ENCODE data around the gene EFCAB13.
"Not testable (repeated sequence)": the region's sequence is repeated elsewhere in the genome, so short reads cannot be mapped to it uniquely, and the experiment has no call there.

GRCh38 chr17:47397532-47398128 lies 73.9 kb downstream of the EFCAB13 start:
- TF ChIP-seq CTCF (conservative IDR thresholded peaks at IDR 0.05 in 1 of 2, IDR thresholded peaks at IDR 0.05 in 1 of 2; ENCODE audit: extremely low read depth in 1 of 2, insufficient read depth in 1 of 2, low read depth in 1 of 2, low read length in 2 of 2); EZH2 (IDR thresholded peaks at IDR 0.05; ENCODE audit: borderline replicate concordance, low read length): not testable (repeated sequence)

All from mammary epithelial cell (primary cell).